Gastrocnemius medialis (tissue), 4 donors: ENCODE results near the gene TRIM31. TPM values are rescaled to one million over a fixed set of nuclear protein-coding genes. Genes with fewer than 3 reads are reported as not detected.

ENCODE experiments used
- ATAC-seq, 2 donors: fragments of 150-250 bp; one replicate each; pipeline ENCODE4 v1.9.1; 2016
- DNase-seq, 2 donors: peaks; one replicate each; pipeline ENCODE4 v3.0.0-alpha.2; 2019
- H3K27ac ChIP-seq, 4 donors: fragments of 200-600 bp; sonication (generic); 1 replicate in 1 of 4; 2 replicates in 3 of 4; pipeline ENCODE4 v1.5.1; 2016 to 2018; ENCODE audit warnings: mild to moderate bottlenecking in 2 of 4, moderate library complexity in 1 of 4
- H3K27me3 ChIP-seq, 3 donors: fragments of 200-600 bp; sonication (generic) in 2 of 3; 1 replicate in 1 of 3; 2 replicates in 2 of 3; pipeline versions ENCODE4 v1.5.1 to v1.6.0; 2016 to 2019; ENCODE audit warnings: mild to moderate bottlenecking in 1 of 3, moderate library complexity in 1 of 3
- H3K36me3 ChIP-seq, 2 donors: fragments of 200-600 bp; sonication (generic) in 1 of 2; one replicate each; pipeline ENCODE4 v1.5.1; 2017 to 2018
- H3K4me1 ChIP-seq, 2 donors: fragments of 200-600 bp; sonication (generic) in 1 of 2; one replicate each; pipeline ENCODE4 v1.5.1; 2016 to 2017; ENCODE audit warnings: mild to moderate bottlenecking in 2 of 2
- H3K4me3 ChIP-seq, 4 donors: fragments of 200-600 bp; sonication (generic) in 3 of 4; 1 replicate in 1 of 4; 2 replicates in 3 of 4; pipeline ENCODE4 v1.5.1; 2016 to 2019; ENCODE audit warnings: mild to moderate bottlenecking in 2 of 4
- H3K9me3 ChIP-seq, 3 donors: fragments of 200-600 bp; sonication (generic) in 2 of 3; 1 replicate in 1 of 3; 2 replicates in 2 of 3; pipeline ENCODE4 v1.5.1; 2016 to 2019
- CTCF ChIP-seq, 5 experiments: fragments of 450-650 bp in 3 of 5; fragments of 200-600 bp in 2 of 5; sonication (generic) in 2 of 5; IDR thresholded peaks in 4 of 5; conservative IDR thresholded peaks in 1 of 5; 1 replicate in 4 of 5; 2 replicates in 1 of 5; pipeline ENCODE4 v1.5.1; 2016 to 2019; ENCODE audit warnings: antibody characterized with exemption in 5 of 5, mild to moderate bottlenecking in 3 of 5, moderate library complexity in 3 of 5
- POLR2A ChIP-seq, 2 donors: fragments of 450-650 bp; IDR thresholded peaks; one replicate each; pipeline ENCODE4 v1.6.1; 2017; ENCODE audit warnings: antibody characterized with exemption in 2 of 2, mild to moderate bottlenecking in 2 of 2, moderate library complexity in 2 of 2
- in situ Hi-C, 4 donors: fragments of 200-750 bp; cut with MboI; loops; one replicate each; pipeline versions ENCODE4 v1.15.0 to v1.8.0; 2017; ENCODE audit warnings: low sequenced_read_pairs in 4 of 4
- intact Hi-C: fragments of 100-400 bp; cut with DNase I; formaldehyde crosslinking; loops from one replicate; pipeline ENCODE4 v1.15.1; 2023; ENCODE audit warnings: low total_unique reads
- total RNA-seq, 4 donors: library from RNA; depleted of rRNA; stranded (reverse); fragments of >200 nt; gene quantifications; one replicate each; pipeline versions ENCODE4 v1.1.0 to v1.2.3, GENCODE V29; 2016

The TRIM31 gene
- total RNA-seq, 4 donors from 2014 or later, result 0.39 TPM; not detected in 3

- Histone ChIP-seq H3K4me1 (no peaks in the 10 kb centered on the region), H3K9me3 (no peaks in the 10 kb centered on the region), H3K27ac (no peak overlapping the region), H3K27me3 (peaks cover 0 to 11% (median 0%) of the 10 kb centered on the region in 3 donors), H3K4me3 (no peak overlapping the region), H3K36me3 (no peaks in the 10 kb centered on the region)
- TF ChIP-seq CTCF (IDR thresholded peaks at IDR 0.05 in 4 of 5, conservative IDR thresholded peaks at IDR 0.05 in 1 of 5) (no peak), POLR2A (IDR thresholded peaks at IDR 0.05) (no peak)
- ATAC-seq (no peak), DNase-seq (no peak)
- in situ Hi-C loops, result loop anchor here in 1 of 4 donors (25.0 kb wide), 1 partner anchor 314 kb away; the partner anchor contains the start of gene HLA-G
- intact Hi-C loops, result no loop called here
Measured at GRCh38 chr6:30150671-30151395, 37.9 kb upstream of the TRIM31 start.

- Histone ChIP-seq H3K36me3 (no peaks in the 10 kb centered on the region), H3K27ac (no peak overlapping the region), H3K27me3 (peaks cover 0 to 15% (median 0%) of the 10 kb centered on the region in 3 donors), H3K4me3 (no peak overlapping the region), H3K4me1 (no peaks in the 10 kb centered on the region), H3K9me3 (no peaks in the 10 kb centered on the region)
- in situ Hi-C loops, result loop anchor here in 1 of 4 donors (25.0 kb wide), 1 partner anchor 313 kb away; the partner anchor contains the start of gene HLA-G
- intact Hi-C loops, result no loop called here
- ATAC-seq (no peak), DNase-seq (no peak)
- TF ChIP-seq CTCF (IDR thresholded peaks at IDR 0.05 in 4 of 5, conservative IDR thresholded peaks at IDR 0.05 in 1 of 5) (no peak), POLR2A (IDR thresholded peaks at IDR 0.05) (no peak)
Measured at GRCh38 chr6:30149858-30150550, 37.1 kb upstream of the TRIM31 start.

- intact Hi-C loops, result no loop called here
- Histone ChIP-seq H3K36me3 (no peaks in the 10 kb centered on the region), H3K9me3 (no peaks in the 10 kb centered on the region), H3K27ac (no peak overlapping the region), H3K27me3 (peaks cover 0 to 11% (median 0%) of the 10 kb centered on the region in 3 donors), H3K4me1 (no peaks in the 10 kb centered on the region), H3K4me3 (no peak overlapping the region)
- DNase-seq (no peak), ATAC-seq (no peak)
- in situ Hi-C loops, result no loop called here
- TF ChIP-seq CTCF (IDR thresholded peaks at IDR 0.05 in 4 of 5, conservative IDR thresholded peaks at IDR 0.05 in 1 of 5) (no peak), POLR2A (IDR thresholded peaks at IDR 0.05) (no peak)
Measured at GRCh38 chr6:30149234-30149633, 36.3 kb upstream of the TRIM31 start.

- Histone ChIP-seq H3K4me3 (no peak overlapping the region), H3K27me3 (peaks cover 0 to 11% (median 2%) of the 10 kb centered on the region in 3 donors), H3K9me3 (no peaks in the 10 kb centered on the region), H3K4me1 (no peaks in the 10 kb centered on the region), H3K36me3 (no peaks in the 10 kb centered on the region), H3K27ac (no peak overlapping the region)
- ATAC-seq (no peak), DNase-seq (no peak)
- TF ChIP-seq POLR2A (IDR thresholded peaks at IDR 0.05), result no peak
- no peak for TF ChIP-seq CTCF (IDR thresholded peaks at IDR 0.05 in 4 of 5, conservative IDR thresholded peaks at IDR 0.05 in 1 of 5)
- in situ Hi-C loops, result no loop called here
- intact Hi-C loops, result no loop called here
Measured at GRCh38 chr6:30147096-30147495, 34.2 kb upstream of the TRIM31 start.
